SU-DHL-6 (cell line): ENCODE measurements around the gene MATK.

ENCODE experiments used
- CTCF ChIP-seq: fragments of 200-600 bp; sonication (generic); IDR thresholded peaks from one replicate; pipeline ENCODE4 v1.5.1; 2017; ENCODE audit warnings: antibody characterized with exemption, mild to moderate bottlenecking, low read length, moderate library complexity; ENCODE audit not compliant: insufficient read depth, poor library complexity, severe bottlenecking
- EZH2phosphoT487 ChIP-seq: fragments of 200-600 bp; sonication (generic), shearing (Covaris generic); conservative IDR thresholded peaks from 2 replicates; pipeline ENCODE4 v1.6.1; 2018; ENCODE audit warnings: mild to moderate bottlenecking, antibody characterized with exemption, low read length, moderate library complexity, mixed read lengths

GRCh38 chr19:3750211-3750610 is 36.0 kb downstream of the MATK start:
- TF ChIP-seq CTCF: no peak
- no peak for TF ChIP-seq EZH2phosphoT487
